Astrocyte of the spinal cord (primary cell): Measurements from ENCODE around the gene C14orf180.

Source experiments
- DNase-seq: peaks from one replicate; pipeline ENCODE4 v3.0.0; 2011; ENCODE audit warnings: low read depth, low spot score
- H3K4me3 ChIP-seq: 2 replicates; pipeline ENCODE4 v1.5.1; 2011; ENCODE audit warnings: low read depth, mild to moderate bottlenecking, low read length, moderate library complexity
- in situ Hi-C: cut with HindIII; loops from 2 replicates; pipeline ENCODE4 v1.10.0; 2017; ENCODE audit warnings: low sequenced_read_pairs
- TF ChIP-seq, protein P1 (sequence below): IDR thresholded peaks from 2 replicates; pipeline ENCODE4 v1.5.1; 2012; ENCODE audit warnings: low read depth, mild to moderate bottlenecking, low read length, inconsistent platforms

C14orf180 gene

DNA sequence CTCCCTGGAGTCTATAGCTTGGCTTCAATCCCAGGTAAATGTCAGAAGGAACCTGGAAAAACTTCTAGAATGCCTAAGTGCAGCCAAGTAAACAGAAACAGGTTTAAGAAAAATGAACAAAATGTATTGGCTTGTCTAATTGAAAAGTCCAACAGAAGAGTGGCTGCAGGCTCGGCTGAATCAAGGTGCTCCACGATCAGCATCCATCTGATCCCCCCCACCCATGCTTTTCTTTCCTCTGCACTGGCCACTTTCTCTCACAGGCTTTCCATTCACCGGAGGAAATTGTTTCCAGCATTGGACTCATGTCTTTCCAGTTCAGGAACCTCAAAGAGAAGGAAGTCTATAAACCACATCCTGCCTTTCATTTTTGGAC is 42.0 kb upstream of the C14orf180 start:
- H3K4me3 ChIP-seq: no peak overlapping the region
- in situ Hi-C loops: no loop called here
- TF ChIP-seq, protein P1, sequence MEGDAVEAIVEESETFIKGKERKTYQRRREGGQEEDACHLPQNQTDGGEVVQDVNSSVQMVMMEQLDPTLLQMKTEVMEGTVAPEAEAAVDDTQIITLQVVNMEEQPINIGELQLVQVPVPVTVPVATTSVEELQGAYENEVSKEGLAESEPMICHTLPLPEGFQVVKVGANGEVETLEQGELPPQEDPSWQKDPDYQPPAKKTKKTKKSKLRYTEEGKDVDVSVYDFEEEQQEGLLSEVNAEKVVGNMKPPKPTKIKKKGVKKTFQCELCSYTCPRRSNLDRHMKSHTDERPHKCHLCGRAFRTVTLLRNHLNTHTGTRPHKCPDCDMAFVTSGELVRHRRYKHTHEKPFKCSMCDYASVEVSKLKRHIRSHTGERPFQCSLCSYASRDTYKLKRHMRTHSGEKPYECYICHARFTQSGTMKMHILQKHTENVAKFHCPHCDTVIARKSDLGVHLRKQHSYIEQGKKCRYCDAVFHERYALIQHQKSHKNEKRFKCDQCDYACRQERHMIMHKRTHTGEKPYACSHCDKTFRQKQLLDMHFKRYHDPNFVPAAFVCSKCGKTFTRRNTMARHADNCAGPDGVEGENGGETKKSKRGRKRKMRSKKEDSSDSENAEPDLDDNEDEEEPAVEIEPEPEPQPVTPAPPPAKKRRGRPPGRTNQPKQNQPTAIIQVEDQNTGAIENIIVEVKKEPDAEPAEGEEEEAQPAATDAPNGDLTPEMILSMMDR: no peak
- no peak for DNase-seq

DNA sequence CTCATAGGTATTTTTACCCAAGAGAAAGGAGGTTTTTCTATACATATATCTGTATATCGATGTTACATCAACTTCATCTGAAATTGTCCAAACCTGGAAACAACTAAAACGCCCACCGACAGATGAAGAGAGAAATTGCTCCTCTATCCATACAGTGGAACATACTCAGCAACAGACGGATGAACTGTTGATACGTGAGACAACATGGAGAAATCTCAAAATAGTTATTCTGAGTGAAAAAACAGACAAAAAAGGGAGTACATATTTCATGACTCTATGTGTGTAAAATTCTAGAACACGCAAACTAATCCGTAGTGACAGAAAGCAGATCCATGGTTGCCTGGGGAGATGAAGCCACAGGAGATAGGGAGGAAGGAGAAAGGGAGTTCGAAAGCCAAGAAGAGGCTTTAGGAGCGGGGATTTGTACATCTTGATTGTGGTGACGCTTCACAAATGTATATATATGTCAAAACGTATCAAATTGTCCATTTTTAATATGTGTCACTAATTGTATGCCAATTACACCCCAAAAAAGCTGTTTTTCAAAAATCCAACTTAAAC is 37.6 kb upstream of the C14orf180 start:
- no peak for DNase-seq
- H3K4me3 ChIP-seq: no peak overlapping the region
- in situ Hi-C loops: no loop called here
- TF ChIP-seq, protein P1: no peak

DNA sequence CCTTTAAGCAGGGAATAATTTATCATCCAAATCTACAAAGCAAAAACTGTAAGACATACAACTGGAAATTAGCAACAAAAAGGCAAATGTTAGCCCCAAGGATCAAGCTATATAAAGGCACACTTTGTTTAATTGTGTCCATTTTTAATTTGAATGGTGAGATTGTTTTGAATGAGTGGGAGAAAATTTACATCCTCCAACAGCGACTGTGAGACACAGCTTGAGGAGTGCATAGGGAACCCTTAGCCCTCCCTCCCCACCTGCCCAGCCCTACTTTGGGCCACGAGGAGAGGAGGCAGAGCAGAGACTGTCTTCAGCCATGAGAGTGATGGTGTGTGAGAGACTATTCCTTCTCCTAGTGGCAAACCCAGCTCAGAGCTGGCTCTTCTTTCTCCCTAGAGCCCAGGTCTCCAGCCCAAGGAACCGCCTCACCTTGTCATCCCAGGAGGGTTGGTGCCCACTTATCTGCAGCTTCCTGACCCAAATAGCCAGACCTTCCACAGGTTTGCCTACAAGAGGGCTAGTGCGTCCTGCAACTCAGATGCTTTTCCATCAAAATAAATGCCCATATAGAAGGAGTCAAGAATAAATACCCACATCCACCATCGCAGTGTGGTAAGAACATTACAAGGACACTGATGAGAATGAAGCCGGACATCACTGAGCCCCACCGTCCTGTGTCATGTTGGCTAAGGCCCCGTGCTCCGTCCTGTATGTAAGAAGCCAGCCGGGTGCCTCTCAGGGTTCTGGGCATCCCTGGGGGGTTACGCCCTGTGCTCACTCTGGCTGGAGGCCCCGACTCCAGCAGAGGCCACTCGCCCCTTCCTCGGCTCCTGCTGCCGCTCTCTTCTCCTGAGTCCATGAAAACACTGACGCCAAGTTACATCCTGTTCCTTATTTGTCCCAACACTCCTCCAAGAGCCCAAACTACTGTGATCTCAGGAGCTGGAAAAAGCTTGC is 36.4 kb upstream of the C14orf180 start:
- TF ChIP-seq, protein P1: no peak
- no peak overlapping the region for H3K4me3 ChIP-seq
- no peak for DNase-seq
- in situ Hi-C loops: no loop called here

DNA sequence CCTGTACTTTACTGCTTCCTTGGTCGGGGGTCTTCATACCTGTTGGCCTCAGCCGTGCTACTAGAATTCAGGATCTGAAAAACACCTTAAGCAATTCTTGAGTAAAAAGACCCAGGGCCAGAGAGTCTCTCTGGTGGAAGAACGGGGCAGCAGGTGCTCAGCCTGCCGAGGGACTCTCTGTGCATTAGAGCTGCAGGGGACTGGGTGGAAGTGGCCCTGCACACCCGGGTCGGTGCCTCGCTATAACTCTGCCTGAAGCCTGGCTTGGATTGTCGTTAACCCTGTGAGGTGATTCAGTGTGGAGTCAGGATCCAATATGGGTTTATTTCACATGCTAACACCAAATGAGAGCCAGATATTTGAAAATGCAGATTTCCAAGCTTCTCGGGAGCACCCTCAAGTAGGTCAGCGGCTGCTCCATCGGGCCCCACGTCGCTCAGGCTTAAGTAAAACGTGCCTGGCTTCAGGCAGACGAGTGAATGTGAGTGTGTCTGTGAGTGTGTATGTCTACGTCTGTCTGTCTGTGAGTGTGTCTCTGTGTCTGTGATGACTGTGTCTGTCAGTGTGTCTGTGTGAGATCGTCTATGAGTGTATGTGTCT is 35.1 kb upstream of the C14orf180 start:
- TF ChIP-seq, protein P1: no peak
- no peak for DNase-seq
- H3K4me3 ChIP-seq: no peak overlapping the region
- in situ Hi-C loops: no loop called here

DNA sequence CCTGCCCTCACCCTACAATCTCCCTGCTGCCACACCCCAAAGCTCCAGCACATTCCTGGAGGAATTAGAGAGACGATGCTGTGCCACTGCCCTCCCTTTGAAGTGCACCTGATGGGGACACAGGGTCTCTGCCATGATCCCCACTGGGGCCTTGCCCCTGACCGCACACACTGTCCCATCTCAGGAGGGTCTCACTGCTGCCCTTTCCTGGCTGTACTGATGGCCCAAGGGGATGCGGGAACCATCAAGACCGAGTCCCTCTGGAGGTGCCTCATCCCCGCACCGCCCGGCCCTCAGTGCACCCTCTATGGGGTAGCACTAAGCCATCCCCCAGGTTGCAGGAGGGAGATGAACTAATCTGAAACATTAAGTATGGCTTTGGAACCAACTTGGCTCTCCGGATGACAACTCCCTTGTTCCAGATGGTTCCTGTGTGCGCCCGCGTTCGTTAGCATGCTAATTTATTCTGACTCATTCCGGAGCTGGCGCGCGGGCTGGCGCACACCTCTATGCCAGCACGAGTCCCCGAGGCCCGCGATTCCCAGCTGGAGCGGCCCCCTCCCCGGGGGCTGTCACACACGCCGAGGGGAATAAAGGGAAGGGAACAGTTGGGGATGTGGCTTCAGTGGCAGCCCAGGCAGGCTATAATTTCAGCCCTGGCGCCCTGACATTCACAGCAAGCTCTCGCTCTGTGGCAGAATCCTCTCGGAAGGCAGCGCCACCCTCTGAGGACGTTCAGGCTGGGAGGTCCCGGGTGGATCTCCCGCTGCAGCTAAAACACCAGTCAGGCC is 34.2 kb upstream of the C14orf180 start:
- DNase-seq: no peak
- no peak overlapping the region for H3K4me3 ChIP-seq
- in situ Hi-C loops: no loop called here
- TF ChIP-seq, protein P1: no peak

DNA sequence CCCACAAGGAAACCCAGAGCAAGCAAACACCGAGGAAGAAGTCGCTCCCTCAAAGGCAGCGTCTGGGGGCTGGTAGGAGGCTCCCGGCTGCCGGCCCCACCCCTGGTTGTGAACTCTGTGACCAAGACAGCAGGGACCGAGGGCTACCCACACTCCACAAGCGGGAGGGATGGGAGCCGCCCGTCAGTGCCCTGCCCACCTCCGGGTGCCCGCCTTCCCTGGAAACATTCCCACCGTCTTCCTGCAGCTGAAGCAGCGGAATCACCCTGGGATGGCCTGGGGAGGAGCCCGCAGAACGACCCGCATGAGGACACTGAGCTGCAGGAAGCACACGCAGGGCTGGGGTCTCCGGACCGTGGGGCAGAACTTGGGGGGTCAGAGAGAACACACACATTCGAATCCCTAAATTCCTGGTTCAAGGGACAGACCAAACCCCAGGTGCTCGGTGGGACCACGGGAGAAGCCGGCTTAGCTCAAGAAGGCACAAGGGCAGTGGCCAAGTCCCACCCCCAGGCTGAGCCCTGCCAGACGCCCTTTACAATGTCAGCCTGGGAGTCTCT is 33.5 kb upstream of the C14orf180 start:
- H3K4me3 ChIP-seq: no peak overlapping the region
- no peak for DNase-seq
- TF ChIP-seq, protein P1: no peak
- in situ Hi-C loops: no loop called here
